ENCODE measurements around the gene ARHGAP8.
A peak's percentile ranks its signal among the peaks of the same experiment; 100 is the strongest.

ARHGAP8 gene

DNA sequence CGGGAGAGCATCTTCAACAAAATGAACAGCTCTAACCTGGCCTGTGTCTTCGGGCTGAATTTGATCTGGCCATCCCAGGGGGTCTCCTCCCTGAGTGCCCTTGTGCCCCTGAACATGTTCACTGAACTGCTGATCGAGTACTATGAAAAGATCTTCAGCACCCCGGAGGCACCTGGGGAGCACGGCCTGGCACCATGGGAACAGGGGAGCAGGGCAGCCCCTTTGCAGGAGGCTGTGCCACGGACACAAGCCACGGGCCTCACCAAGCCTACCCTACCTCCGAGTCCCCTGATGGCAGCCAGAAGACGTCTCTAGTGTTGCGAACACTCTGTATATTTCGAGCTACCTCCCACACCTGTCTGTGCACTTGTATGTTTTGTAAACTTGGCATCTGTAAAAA is 109.9 kb downstream of the ARHGAP8 start:
- DNase-seq (ENCODE audit: low spot score): no peak

DNA sequence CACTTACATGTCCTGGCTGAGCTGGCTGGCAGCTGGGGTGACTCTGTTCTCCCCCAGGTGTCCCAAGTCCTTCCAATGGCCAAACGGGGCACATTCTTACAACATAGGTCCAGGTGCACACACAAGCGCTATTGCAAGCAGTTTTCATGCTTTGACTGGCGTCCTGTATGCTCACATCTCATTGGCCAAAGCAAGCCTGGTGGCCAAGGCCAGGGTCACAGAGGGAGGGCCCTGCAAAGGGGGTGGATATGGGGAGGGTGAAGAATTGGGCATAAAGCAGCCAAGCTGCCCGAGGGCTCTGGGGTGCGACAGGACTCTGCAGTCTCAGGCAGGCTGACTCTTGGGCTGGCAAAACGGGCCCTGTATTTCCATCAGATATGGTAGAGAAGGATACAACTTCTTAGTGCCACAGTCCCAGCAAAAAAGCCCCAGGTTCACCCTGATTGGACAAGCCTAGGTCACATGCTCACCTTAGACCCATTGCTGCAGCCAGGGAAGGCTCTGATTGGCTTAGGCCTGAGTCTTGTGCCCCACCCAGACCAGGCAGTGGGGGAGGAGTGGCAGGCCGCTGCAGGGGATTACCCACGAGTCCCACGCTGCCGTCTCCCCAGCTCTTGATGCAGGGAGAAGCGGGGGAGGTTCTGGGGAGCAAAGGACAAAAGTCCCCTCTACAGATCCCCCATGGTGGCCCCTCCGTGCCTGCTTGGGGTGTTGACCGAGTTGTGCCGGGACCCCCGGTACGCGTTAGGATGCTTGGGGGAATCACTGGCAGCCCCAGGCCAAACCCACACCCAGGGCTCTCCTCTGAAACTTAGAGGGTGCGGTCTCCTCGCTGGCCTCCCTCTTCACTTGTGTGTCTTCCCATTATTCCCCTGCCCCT is 110.8 kb downstream of the ARHGAP8 start:
- no peak for DNase-seq (ENCODE audit: low spot score)

DNA sequence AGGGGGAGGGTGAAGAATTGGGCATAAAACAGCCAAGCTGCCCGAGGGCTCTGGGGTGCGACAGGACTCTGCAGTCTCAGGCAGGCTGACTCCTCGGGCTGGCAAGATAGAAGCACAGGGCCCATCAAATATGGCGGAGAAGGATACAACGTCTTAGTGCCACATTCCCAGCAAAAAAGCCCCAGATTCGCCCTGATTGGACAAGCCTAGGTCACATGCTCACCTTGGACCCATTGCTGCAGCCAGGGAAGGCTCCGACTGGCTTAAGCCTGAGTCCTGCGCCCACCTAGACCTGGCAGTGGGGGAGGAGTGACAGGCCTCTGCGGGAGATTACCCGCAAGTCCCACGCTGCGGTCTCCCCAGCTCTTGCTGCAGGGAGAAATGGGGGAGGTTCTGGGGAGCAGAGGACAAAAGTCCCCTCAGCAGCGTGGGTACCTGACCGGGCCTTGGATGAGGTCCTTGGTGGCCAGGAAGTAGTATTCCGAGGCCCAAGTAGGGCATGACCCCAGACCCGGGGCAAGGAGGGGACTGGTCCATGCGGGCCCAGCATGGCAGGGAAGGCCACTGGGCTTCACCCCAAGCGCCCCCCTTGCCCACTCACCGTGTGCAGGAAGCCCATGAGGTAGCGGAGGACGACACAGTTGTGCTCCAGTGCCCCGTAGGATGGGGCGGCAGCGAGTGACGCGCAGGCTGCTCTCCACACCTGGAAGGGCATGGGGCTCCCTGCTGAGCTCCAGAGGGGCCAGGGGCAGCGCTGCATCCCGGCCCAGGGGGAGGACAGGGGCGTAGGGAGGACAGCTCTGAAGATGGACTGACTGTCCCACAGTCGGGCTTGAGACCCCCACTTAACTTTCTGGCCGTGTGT is 113.0 kb downstream of the ARHGAP8 start:
- DNase-seq (ENCODE audit: low spot score): no peak

DNA sequence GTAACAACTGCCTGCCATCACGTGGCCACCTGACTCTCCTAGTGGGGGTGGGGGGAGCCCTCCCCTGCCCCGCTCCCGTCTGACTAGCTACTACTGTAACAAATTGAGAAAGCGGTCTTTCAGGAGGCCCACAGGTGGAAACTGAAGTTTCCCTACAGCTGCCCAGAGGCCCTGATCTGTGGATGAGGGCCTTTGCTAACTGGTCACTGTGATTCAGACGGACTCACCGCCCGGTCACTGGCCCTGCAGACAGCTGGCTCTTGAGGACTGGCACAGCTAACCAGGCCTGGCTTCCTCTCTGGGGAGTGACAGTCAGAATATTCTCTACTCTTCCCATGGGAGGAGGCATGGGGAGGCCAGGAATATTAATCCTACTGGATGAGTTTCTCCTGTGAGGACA is 116.8 kb downstream of the ARHGAP8 start:
- no peak for DNase-seq (ENCODE audit: low spot score)

DNA sequence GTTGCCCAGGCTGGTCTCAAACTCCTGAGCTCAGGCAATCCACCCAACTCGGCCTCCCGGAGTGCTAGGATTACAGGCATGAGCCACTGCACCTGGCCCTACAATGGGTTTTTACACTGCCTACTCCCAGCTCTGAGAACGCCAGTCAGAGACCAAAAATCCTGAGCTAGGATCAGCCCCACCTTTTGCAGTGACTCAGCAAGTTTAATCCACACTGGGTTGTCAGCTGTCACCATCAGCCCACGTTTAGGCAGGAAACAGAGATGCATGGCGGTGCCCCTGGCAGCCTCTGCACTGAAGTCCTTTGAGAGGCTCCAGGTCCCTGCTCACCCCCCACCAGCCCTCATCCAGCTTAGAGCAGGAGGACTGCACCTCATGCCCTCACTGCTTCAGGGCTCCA is 117.6 kb downstream of the ARHGAP8 start:
- DNase-seq (ENCODE audit: low spot score): peak; percentile 45

DNA sequence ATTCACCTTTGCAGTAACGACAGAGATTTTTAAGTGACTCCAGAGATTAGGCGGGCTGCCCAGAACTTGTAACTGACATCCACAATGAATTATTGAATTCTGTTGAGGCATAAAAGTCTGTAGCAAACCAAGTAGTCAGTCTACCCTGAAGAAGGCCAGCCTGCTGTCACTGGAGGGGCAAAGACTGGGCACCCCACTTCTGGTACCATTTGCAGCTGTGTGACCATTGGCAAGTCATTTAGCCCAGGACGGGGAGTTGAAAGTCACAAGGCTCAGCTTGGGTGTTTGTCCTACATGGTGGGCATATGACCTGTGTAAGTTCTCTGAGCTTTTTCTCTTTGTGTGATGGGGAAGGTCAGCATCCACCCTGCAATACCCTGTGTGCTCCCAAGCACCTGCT is 119.4 kb downstream of the ARHGAP8 start:
- no peak for DNase-seq (ENCODE audit: low spot score)

DNA sequence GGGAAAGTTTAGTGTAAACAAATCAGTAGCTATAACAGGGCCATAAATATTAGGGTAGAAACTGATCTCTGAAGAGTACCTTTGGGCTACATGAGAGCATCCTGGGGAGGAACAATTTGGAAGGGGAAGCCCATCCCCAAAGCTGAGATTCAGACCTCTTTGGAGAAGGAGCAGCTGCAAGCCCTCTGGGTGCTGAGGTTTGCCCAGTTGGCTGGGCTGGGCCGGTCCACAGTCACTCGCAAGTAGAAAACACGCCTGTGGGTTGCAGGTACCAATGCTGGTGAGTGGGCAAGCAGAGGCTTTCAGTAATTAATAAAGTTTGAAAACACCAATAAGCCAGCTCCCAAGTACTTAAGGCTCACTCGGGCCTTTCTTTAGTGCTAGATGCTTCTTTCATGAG is 124.5 kb downstream of the ARHGAP8 start:
- DNase-seq (ENCODE audit: low spot score): no peak

DNA sequence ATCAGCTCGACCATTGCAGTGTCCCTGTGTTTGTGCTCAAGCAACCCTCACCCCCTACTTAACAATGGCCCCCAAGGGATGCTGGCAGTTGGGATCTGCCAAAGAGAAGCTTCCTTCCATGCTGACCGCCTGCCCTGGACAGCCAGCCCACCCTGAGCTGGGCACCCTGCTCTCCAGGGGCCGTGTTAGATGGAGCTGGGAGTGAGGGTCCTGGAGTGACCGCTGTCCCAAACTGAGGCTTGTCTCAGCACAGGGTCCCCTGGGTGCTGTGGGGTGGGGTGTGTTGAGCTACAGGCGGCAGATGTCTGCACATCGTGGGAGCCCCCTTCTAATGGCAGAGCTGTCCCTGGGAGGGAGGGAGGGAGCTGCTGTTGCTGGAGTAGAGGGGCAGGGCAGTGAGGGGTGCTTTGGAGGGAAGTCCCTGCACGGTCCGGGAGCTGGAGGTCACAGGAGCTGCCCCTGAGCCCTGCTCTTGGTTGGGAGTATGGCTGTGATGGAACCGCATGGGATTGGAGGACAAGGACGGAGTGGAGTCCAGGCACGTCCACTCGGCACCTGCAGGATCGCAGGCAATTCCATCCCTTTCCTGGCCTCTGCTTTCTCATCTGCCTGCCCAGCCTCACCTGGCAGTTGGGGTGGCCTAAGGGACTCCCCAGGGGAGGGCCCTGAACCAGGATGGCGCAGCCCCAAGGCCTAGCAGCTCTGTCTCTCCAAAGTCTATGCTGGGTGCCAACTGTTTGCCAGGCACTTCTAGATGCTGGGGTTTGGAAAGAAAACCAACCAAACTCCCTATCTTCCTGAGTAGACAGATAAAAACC is 126.3 kb downstream of the ARHGAP8 start:
- no peak for DNase-seq (ENCODE audit: low spot score)

DNA sequence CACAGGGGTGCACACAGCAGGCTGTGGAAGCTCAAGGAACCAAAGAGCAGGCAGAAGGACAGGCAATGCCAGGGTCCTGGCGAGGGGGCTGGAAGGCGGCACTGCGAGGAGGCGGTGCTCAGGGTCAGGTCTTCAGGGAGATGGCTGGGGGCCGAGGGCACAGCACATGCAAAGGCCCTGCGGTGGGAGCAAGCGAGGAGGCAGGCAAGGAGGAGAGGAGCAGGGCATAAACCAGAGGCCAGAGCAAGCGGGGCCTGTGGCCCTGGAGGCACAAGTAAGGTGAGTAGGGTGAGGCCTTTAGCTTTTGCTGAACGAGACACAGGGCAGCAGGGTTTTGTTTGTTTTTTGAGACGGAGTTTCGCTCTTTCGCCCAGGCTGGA is 126.9 kb downstream of the ARHGAP8 start:
- DNase-seq (ENCODE audit: low spot score): no peak

DNA sequence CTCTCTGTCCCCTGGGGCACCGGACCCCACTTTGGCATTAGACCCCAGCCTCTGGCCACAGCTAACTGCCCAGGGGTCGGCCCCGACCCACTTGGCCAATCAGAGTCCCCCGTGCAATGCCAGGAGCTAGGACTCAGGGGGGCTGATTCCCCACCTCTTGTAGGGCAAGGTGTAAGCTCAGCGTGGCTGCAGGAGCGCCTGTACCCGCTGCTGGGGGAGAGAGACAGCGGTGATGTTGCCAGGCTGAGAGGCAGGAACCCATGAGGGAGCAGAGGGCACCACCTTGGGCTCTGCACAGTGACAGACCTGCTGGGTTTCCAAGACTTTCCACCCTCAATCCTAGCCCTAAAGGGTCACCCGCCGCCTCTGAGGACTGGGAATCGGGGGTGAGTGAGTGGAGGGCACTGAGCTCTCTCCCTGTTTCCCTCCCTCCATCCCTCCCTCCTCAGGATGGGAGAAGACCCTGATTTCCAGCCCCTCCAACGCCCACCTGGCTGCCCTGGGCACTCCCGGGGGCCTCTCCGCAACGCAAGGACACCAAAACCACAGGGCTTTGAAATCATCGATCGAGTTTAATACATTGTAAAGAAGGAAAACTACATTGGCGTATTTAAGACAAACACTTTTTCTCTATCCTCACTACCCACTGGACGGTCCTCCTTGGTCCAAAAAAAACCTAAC is 128.4 kb downstream of the ARHGAP8 start:
- DNase-seq (ENCODE audit: low spot score): no peak

DNA sequence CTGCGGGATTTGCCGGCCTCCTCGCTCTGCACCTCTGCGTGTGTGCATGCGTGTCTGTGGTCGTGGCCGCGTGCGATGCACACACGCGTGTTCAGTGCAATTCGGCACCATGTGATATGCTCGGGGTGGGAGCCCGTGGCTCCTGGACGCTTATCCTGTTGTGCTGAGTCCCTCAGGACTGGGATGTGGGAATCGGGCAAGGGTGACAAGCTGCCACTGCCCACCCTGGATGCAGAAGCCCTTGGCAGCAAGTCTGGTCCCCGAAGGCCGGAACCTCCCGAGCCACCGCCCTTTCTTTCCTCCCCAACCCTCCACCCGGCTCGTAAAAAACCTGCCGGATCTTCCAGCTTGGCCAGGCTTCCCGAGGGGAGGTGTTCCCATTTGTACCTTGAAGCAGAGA is 129.2 kb downstream of the ARHGAP8 start:
- DNase-seq (ENCODE audit: low spot score): no peak

DNA sequence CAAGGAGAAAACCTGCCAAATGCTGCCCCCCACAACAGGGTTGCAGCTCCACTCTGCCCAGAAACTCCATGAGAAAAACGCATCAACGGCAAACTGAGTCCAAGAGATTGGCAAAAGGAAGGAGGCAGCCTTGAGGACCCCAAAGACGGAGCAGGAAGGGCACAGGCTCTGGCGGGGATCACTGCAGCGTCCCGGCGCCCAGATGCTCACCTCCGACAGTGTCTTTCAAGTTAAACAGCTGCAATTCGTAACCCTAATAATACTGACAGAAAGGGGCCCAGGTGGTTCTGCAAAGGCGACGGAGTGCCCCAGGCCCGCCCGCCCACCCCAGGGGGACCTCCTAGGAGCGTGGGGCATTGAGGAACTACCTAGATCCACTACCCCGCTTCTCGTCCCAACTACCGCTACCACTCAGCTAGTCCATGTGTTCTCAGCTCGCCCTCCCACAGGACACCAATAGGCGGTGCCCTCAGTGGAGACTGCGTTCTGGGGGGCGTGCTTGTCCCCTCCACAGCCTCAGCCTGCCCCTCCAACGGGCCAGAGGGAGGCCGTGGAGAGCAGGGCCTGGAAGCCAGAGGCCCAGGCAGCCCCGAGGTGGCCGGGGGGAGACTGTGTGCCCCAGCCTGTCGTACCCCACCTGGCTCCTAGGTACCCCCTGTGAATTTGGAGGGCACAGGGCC is 130.0 kb downstream of the ARHGAP8 start:
- no peak for DNase-seq (ENCODE audit: low spot score)

DNA sequence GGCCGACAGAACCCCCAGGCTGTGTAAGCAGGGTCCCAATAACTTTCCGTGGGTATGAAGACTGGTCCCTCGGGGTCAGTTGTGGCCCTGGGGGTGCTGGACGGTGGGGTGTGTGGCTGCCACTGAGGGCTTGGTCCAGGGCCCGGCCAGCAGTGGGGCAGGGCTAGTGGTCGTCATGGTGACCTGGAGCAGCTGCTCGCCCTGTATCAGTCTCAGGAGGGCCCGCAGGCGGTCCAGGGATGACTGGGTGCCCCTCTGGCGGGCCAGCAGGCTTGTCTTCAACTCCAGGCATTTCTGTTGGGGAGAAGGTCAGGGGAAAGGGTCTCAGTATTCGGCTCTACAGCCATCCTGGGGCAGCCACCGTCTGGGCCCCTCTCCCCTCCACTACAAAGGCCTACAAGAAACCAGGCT is 130.6 kb downstream of the ARHGAP8 start:
- DNase-seq (ENCODE audit: low spot score): no peak

DNA sequence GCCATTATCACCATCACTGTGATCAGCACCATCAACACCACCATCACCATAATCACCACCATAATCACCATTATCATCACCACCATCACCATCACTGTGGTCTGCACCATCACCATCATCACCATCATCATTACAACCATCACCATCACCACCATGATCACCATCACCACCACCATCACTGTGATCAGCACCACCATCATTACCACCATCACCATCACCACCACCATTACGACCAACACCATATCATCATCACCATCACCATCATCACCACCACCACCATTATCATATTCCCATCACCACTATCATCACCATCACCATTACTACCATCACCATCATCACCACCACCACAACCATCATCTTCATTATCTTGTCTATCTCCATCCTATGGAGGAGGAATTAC is 132.2 kb downstream of the ARHGAP8 start:
- no peak for DNase-seq (ENCODE audit: low spot score)

DNA sequence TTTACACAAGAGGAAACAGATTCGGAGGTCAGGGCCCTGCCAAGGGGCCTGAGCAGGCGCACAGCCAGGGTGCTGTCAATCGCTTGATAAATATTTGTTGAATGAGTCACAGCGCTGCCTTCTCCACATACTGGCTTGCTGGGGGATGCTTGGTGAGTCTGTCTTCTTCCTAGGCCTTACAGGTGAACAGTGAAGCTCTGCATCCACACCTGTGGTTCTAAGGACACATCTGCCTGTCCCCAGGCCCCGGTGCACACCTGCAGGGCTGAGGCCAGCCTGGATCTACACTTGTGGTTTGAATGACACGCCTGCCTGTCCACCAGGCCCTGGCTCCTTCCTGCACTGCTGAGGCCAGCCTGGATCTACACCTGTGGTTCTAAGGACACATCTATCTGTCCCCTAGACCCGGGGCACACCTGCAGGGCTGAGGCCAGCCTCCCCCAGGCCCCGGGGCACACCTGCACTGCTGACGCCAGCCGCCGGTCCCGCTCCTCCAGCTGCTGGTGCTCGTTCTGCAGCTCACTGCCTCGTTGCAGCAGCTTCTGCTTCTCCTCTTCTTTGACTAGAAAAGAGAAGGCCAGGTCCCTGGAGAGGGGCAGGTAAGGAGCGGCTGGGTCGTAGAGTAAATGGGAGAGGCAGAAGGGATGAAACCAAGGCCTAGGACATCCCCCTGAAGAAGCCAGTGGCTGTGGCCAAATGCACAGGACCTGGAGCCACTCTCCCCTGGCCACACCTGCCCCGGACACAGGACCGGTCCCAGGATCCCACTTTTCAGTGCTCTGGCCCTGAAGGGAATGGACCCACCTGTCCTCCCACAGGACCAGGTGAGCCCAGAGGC is 132.8 kb downstream of the ARHGAP8 start:
- DNase-seq (ENCODE audit: low spot score): no peak

DNA sequence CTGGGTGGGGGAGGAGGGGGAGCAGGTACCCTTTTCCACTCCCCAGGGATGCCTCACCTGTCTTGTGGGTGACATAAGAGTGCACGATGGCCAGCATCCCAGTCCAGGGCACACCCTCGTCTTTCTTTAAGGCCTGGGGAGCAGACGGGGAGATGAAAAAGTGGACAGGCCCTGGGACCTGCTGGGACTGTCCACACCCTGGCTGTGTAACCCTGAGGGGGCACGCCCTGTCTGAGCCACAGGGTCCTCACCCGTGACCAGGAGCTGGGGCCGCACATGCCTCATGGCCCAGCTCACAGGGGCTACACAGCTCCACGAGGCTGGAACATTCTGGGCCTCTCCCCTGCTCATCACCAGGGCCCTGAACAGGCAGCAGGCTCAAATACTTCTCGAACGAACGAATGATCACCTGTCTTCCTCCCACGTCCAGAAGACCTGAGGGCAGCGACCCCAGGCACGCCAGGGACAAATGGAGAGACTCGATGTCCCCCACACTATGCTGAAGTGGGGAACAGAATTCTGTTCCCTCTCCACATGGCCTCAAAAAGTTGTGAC is 133.5 kb downstream of the ARHGAP8 start:
- DNase-seq (ENCODE audit: low spot score): no peak

DNA sequence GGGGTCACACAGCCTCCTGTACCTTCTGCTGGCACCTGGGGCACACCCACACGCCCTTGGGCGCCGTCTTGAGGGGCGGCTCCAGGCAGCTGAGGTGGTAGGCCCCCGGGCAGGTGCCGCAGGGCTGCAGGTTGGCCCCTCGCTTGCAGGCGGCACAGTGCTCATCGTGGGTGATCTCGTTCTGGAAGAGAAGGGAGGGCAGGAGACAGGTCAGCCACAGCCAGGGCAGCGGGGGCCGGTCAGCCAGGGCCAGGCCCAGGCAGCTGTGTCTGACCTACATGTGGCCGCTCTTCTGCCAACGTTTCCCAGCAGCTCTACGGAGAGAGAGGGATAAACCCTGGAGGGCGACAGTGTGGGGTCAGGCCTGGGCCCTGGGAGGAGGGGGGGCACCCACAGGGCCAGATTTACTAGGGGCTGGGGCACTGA is 135.6 kb downstream of the ARHGAP8 start:
- DNase-seq (ENCODE audit: low spot score): no peak

DNA sequence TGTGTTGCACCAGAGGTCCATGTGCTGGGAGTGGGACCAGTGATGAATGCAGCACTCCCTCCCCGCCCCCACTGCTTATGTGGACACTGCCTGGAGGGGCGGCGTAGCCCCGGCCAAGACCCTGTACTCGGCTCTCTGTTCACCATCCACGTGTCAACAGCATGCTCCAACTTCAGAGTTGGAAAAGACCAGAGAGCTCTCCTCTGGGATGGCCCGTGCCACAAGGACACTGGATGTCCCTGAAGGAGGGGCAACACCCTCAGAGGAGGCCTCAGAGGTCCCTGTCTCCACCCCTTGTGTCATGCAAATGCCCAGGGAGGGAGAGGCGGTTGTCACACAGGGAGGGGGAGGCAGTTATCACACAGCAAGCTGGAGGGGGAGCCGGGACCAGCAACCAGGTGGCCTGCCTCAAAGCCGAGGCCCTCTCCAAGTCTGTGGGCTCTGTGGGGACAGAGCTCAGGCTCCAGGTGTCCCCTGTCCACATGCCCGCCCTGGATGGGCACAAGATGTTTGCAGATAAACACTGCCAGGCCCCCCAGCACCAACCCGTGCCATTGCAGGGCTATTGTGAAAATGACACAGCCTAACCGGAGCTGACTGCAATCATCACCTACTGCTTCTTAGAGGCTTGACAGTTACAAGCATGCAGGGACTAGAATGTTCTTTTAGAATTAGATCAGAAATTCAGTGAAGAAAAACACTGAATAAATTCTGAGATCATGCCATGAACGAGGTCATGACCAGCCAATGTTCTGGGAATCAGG is 136.3 kb downstream of the ARHGAP8 start:
- DNase-seq (ENCODE audit: low spot score): no peak

DNA sequence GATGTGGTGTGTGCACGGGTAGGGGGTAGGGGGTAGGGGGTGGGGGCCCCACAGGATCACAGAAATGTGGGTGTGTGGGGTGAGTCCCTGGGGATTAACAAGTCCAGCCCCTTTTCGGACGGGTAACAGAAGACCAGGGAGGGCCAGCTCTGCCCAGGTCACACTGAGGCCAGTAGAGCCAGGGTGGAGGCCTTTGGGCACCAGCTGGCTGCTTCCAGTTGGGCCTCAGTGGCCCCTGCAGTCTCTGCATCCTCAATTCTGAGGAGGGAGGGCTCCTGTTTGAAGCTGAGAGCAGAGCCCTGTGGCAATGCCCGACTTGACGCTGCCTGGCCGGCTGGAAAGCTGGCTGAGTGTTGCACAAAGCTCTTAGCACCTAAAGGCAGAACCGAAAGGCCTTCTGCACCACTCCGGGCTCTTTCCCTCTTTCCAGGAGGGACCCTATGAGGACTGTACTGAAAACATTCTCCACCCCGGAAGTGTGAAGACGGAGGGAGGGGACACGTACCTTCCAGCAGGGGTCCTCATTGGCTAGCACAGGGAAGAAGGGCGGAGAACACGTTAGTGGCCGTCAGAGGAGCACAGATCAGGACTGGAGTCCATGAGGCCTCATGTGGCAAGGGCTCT is 137.0 kb downstream of the ARHGAP8 start:
- no peak for DNase-seq (ENCODE audit: low spot score)

Measured in hematopoietic multipotent progenitor cell treated with erythropoietin and hydrocortisone succinate and interleukin-3 and kit ligand, for 15 days (in vitro differentiated cells).